ENCODE data around the gene GLOD4.

- TF ChIP-seq CTCF (IDR thresholded peaks at IDR 0.05; ENCODE audit: low read length) (no peak), EZH2 (IDR thresholded peaks at IDR 0.05; ENCODE audit: borderline replicate concordance, low read length) (no peak)
These were observed 44.4 kb downstream of the GLOD4 start for GRCh38 chr17:737561-738113.

Measured in OCI-LY1 (cell line).